ENCODE results near the gene SV2A.
"Not testable (repeated sequence)": the region's sequence is repeated elsewhere in the genome, so short reads cannot be mapped to it uniquely, and the experiment has no call there.

SV2A gene

GRCh38 chr1:149886121-149886395, 31.6 kb downstream of the SV2A start:
- not testable (repeated sequence) for DNase-seq

GRCh38 chr1:149885339-149886120, 32.1 kb downstream of the SV2A start:
- DNase-seq: peak; percentile 93

- DNase-seq: peak; percentile 47
Measured at GRCh38 chr1:149884433-149885338, 33.0 kb downstream of the SV2A start.

- no peak for DNase-seq
Measured at GRCh38 chr1:149883598-149884247, 33.9 kb downstream of the SV2A start.

GRCh38 chr1:149881876-149882275, 35.8 kb downstream of the SV2A start:
- DNase-seq: no peak

- no peak for DNase-seq
Measured at GRCh38 chr1:149879556-149879955, 38.1 kb downstream of the SV2A start.

- DNase-seq: no peak
Measured at GRCh38 chr1:149877211-149877946, 40.3 kb downstream of the SV2A start.

- DNase-seq: not testable (repeated sequence)
Measured at GRCh38 chr1:149873060-149873459, 44.6 kb downstream of the SV2A start.

GRCh38 chr1:149866887-149867286, 50.8 kb downstream of the SV2A start:
- not testable (repeated sequence) for DNase-seq

GRCh38 chr1:149861497-149862054, 56.1 kb downstream of the SV2A start:
- not testable (repeated sequence) for DNase-seq

- not testable (repeated sequence) for DNase-seq
Measured at GRCh38 chr1:149860684-149861496, 56.8 kb downstream of the SV2A start.

- not testable (repeated sequence) for DNase-seq
Measured at GRCh38 chr1:149860271-149860670, 57.4 kb downstream of the SV2A start.
